Spleen (tissue), 11 donors: ENCODE measurements around the gene MIEF1. TPM values are rescaled to one million over a fixed set of nuclear protein-coding genes. Genes with fewer than 3 reads are reported as not detected.

Experiments
- DNase-seq: peaks from one replicate; pipeline ENCODE4 v3.0.0-alpha.2; 2020
- H3K27ac ChIP-seq, 8 donors: fragments of 200-600 bp; sonication (generic) in 7 of 8; 1 replicate in 4 of 8; 2 replicates in 4 of 8; pipeline versions ENCODE4 v1.5.0 to v1.8.0; 2016 to 2021; ENCODE audit warnings: inconsistent platforms in 4 of 8, mild to moderate bottlenecking in 4 of 8, moderate library complexity in 1 of 8
- H3K27me3 ChIP-seq, 7 donors: fragments of 200-600 bp; sonication (generic) in 6 of 7; replicated peaks in 1 of 7; 1 replicate in 4 of 7; 2 replicates in 3 of 7; pipeline versions ENCODE4 v1.5.0 to v1.8.0; 2016 to 2021; ENCODE audit warnings: inconsistent platforms in 3 of 7, mild to moderate bottlenecking in 1 of 7
- H3K36me3 ChIP-seq, 6 donors: fragments of 200-600 bp; sonication (generic) in 5 of 6; 1 replicate in 4 of 6; 2 replicates in 2 of 6; pipeline versions ENCODE4 v1.5.0 to v1.8.0; 2016 to 2021; ENCODE audit warnings: inconsistent platforms in 2 of 6
- H3K4me1 ChIP-seq, 6 donors: fragments of 200-600 bp; sonication (generic) in 5 of 6; 1 replicate in 3 of 6; 2 replicates in 3 of 6; pipeline versions ENCODE4 v1.5.0 to v1.8.0; 2016 to 2021; ENCODE audit warnings: inconsistent platforms in 3 of 6
- H3K4me3 ChIP-seq, 8 donors: fragments of 200-600 bp; sonication (generic) in 7 of 8; 1 replicate in 4 of 8; 2 replicates in 4 of 8; pipeline versions ENCODE4 v1.5.0 to v1.8.0; 2016 to 2021; ENCODE audit warnings: inconsistent platforms in 4 of 8, mild to moderate bottlenecking in 4 of 8, moderate library complexity in 2 of 8
- H3K9me3 ChIP-seq, 8 donors: fragments of 200-600 bp; sonication (generic) in 7 of 8; 1 replicate in 4 of 8; 2 replicates in 4 of 8; pipeline versions ENCODE4 v1.5.0 to v1.8.0; 2016 to 2021; ENCODE audit warnings: inconsistent platforms in 4 of 8
- CTCF ChIP-seq, 11 experiments: fragments of 200-600 bp in 7 of 11; fragments of 450-650 bp in 4 of 11; sonication (generic) in 4 of 11; IDR thresholded peaks in 8 of 11; conservative IDR thresholded peaks in 3 of 11; 1 replicate in 7 of 11; 2 replicates in 4 of 11; pipeline versions ENCODE4 v1.4.0 to v1.8.0; 2016 to 2021; ENCODE audit warnings: antibody characterized with exemption in 11 of 11, inconsistent platforms in 4 of 11, mild to moderate bottlenecking in 1 of 11
- POLR2A ChIP-seq, 3 donors: fragments of 450-650 bp; IDR thresholded peaks; one replicate each; pipeline ENCODE4 v1.5.1; 2017; ENCODE audit warnings: antibody characterized with exemption in 3 of 3, mild to moderate bottlenecking in 1 of 3
- POLR2AphosphoS5 ChIP-seq, 3 donors: sonication (generic); formaldehyde crosslinking; IDR thresholded peaks; one replicate each; pipeline ENCODE4 v1.5.1; 2017; ENCODE audit warnings: antibody characterized with exemption in 3 of 3
- WGBS, 5 donors: extraction: QIAGEN DNeasy Blood & Tissue Kit in 3 of 5; methylation state at CpG; one replicate each; pipeline versions ENCODE4 v1.1.5 to v1.1.7; 2013 to 2018; 5-methylcytosine and 5-hydroxymethylcytosine counted together
- intact Hi-C: fragments of 100-400 bp; cut with DNase I; formaldehyde crosslinking; loops from one replicate; pipeline ENCODE4 v1.15.0; 2023; ENCODE audit warnings: low total_unique reads
- polyA plus RNA-seq, 3 donors: library from polyadenylated mRNA; stranded (reverse); fragments of 200-250 nt; gene quantifications; one replicate each; pipeline ENCODE4 v1.2.1, GENCODE V29; 2013
- total RNA-seq, 7 donors: library from RNA; depleted of rRNA in 3 of 7; stranded (reverse); fragments of >200 nt in 3 of 7; fragmentation: NEBNext Ultra II Directional in 4 of 7; extraction: Animal tissue kit (Norgen Biotek cat#: 25700) in 4 of 7; gene quantifications; one replicate each; pipeline versions ENCODE4 v1.1.0 to v1.2.1, GENCODE V29; 2016 to 2021
- donor health status: healthy with polysubstance abuse.
- donor health status: DM: no; HTN: no; CAD: no; lungs with moderate emphysema.
- donor health status: DM: no; HTN: no; CAD: no.
- donor health status: Bipolar disorder and iron deficiency.
- donor health status: healthy.
- donor health status: DM: no; HTN: no; CAD: no.
- donor health status: DM: yes; HTN: yes; CAD: no.

MIEF1 gene
- total and polyA plus RNA-seq, 10 donors: 5.8 to 31.4 (median 25.9) TPM

- no peaks in the 10 kb centered on the region for H3K36me3 ChIP-seq
- DNase-seq: no peak
- WGBS, 5 donors: 42 to 52% (median 47%) methylated on average over 11 of the region's 11 CpGs
- H3K4me1 ChIP-seq: peaks cover 0 to 18% (median 8%) of the 10 kb centered on the region in 6 donors
- no peak overlapping the region for H3K4me3 ChIP-seq
- no peaks in the 10 kb centered on the region for H3K9me3 ChIP-seq
- peaks cover 2 to 84% (median 46%) of the 10 kb centered on the region in 7 donors for H3K27me3 ChIP-seq
- H3K27ac ChIP-seq: no peak overlapping the region
- intact Hi-C loops: no loop called here
- TF ChIP-seq CTCF (IDR thresholded peaks at IDR 0.05 in 8 of 11, conservative IDR thresholded peaks at IDR 0.05 in 3 of 11) (peak in 4 of 11 experiments; percentile 28 to 53 (median 32)), POLR2A (IDR thresholded peaks at IDR 0.05) (no peak)
These were observed 57.5 kb downstream of the MIEF1 start for GRCh38 chr22:39559456-39560105.

GRCh38 chr22:39560127-39560526 lies 58.0 kb downstream of the MIEF1 start:
- intact Hi-C loops: no loop called here
- H3K27me3 ChIP-seq: peaks cover 2 to 79% (median 46%) of the 10 kb centered on the region in 7 donors
- TF ChIP-seq POLR2A (IDR thresholded peaks at IDR 0.05) (no peak), POLR2AphosphoS5 (IDR thresholded peaks at IDR 0.05) (no peak), CTCF (IDR thresholded peaks at IDR 0.05 in 8 of 11, conservative IDR thresholded peaks at IDR 0.05 in 3 of 11) (no peak)

GRCh38 chr22:39562839-39563489 lies 60.9 kb downstream of the MIEF1 start:
- Histone ChIP-seq H3K4me1 (peaks cover 0 to 20% (median 14%) of the 10 kb centered on the region in 6 donors), H3K9me3 (no peaks in the 10 kb centered on the region), H3K4me3 (no peak overlapping the region), H3K27ac (no peak overlapping the region), H3K36me3 (no peaks in the 10 kb centered on the region), H3K27me3 (peaks cover 0 to 50% (median 24%) of the 10 kb centered on the region in 7 donors)
- intact Hi-C loops: no loop called here
- no peak for TF ChIP-seq POLR2A (IDR thresholded peaks at IDR 0.05)
- TF ChIP-seq POLR2AphosphoS5 (IDR thresholded peaks at IDR 0.05): no peak
- no peak for TF ChIP-seq CTCF (IDR thresholded peaks at IDR 0.05 in 8 of 11, conservative IDR thresholded peaks at IDR 0.05 in 3 of 11)
- WGBS, 5 donors: 74 to 79% (median 75%) methylated on average over 9 of the region's 9 CpGs
- DNase-seq: no peak

More at GRCh38 chr22:39560127-39560526, 58.0 kb downstream of the MIEF1 start:
- Histone ChIP-seq H3K27ac (no peak overlapping the region), H3K4me1 (peaks cover 0 to 18% (median 8%) of the 10 kb centered on the region in 6 donors), H3K36me3 (no peaks in the 10 kb centered on the region), H3K4me3 (no peak overlapping the region), H3K9me3 (no peaks in the 10 kb centered on the region)
- DNase-seq: no peak
- WGBS, 5 donors: 53 to 70% (median 59%) methylated on average over 6 of the region's 6 CpGs
